ENCODE results near the gene APOBEC3G. TPM values are rescaled to one million over a fixed set of nuclear protein-coding genes. Genes with fewer than 3 reads are reported as not detected.
"Not testable (repeated sequence)": the region's sequence is repeated elsewhere in the genome, so short reads cannot be mapped to it uniquely, and the experiment has no call there.

APOBEC3G gene
- total and polyA plus RNA-seq, 2 donors (not counting 1 experiment from before 2014, with no cell fraction given): 94.2 to 96.6 TPM

- H3K4me3 ChIP-seq (ENCODE audit: control extremely low read depth in 1 of 5, extremely low read depth in 1 of 5, insufficient read depth in 1 of 5, low read depth in 2 of 5, low read length in 4 of 5): peak overlapping the region in 1 of 5 experiments; percentile 59
- CTCF ChIA-PET: interaction anchor here (0.6 to 1.5 kb wide), 3 partner anchors 36 to 278 kb away, joined by 4 read pairs; no protein-coding TSS in a partner anchor
- H3K79me2 ChIP-seq (ENCODE audit: control insufficient read depth, insufficient read depth, low read length): peaks cover 37% of the 10 kb centered on the region
- no peaks in the 10 kb centered on the region for H4K20me1 ChIP-seq (ENCODE audit: control insufficient read depth, insufficient read depth, low read length, poor library complexity, severe bottlenecking)
- peak overlapping the region; percentile 62 for H3K4me2 ChIP-seq (replicated peaks; ENCODE audit: low read depth, low read length, poor library complexity, severe bottlenecking)
- H3K36me3 ChIP-seq (replicated peaks in 1 of 2; ENCODE audit: control extremely low read depth in 1 of 2, control insufficient read depth in 1 of 2, extremely low read depth in 1 of 2, insufficient read depth in 2 of 2, low read length in 1 of 2): peaks cover 0 to 7% of the 10 kb centered on the region in 2 experiments
- H3K27ac Mint-ChIP-seq: peak overlapping the region; percentile 90
- peak overlapping the region; percentile 51 to 91 for H3K27ac ChIP-seq (ENCODE audit: low read length in 2 of 2)
- POLR2A ChIA-PET: no interaction called here
- H3K27me3 ChIP-seq (replicated peaks in 1 of 4; ENCODE audit: control extremely low read depth in 1 of 4, control insufficient read depth in 3 of 4, insufficient read depth in 4 of 4, low read length in 3 of 4): no peaks in the 10 kb centered on the region
- no peak for ATAC-seq (ENCODE audit: low read depth)
- DNase-seq: no peak
- H3K9me3 ChIP-seq (ENCODE audit: control extremely low read depth in 1 of 3, control insufficient read depth in 2 of 3, insufficient read depth in 1 of 3, low read length in 2 of 3): no peaks in the 10 kb centered on the region
- no peaks in the 10 kb centered on the region for H3K27me3 Mint-ChIP-seq
- peak overlapping the region; percentile 89 for H3K9ac ChIP-seq (ENCODE audit: low read length)
- intact Hi-C loops (cut with micrococcal nuclease): loop anchor here (1.0 to 2.0 kb wide), 2 partner anchors 25 to 27 kb away; partner anchors contain the start of gene APOBEC3C
- TF ChIP-seq CTCF (IDR thresholded peaks at IDR 0.05) (no peak), EZH2 (IDR thresholded peaks at IDR 0.05; ENCODE audit: borderline replicate concordance, insufficient read depth, low read depth, low read length, poor library complexity, severe bottlenecking) (no peak)
- 97% methylated on average over 12 of the region's 19 CpGs for WGBS (ENCODE audit: insufficient coverage)
- peak overlapping the region; percentile 60 for H2AFZ ChIP-seq (ENCODE audit: insufficient read depth, low read depth, low read length, poor library complexity, severe bottlenecking)
- peak overlapping the region; percentile 92 for H3K4me3 Mint-ChIP-seq
- H3K4me1 ChIP-seq (ENCODE audit: control insufficient read depth in 2 of 2, insufficient read depth in 2 of 2, low read length in 2 of 2): peaks cover 20 to 47% of the 10 kb centered on the region in 2 donors
- H3K9me3 Mint-ChIP-seq (ENCODE audit: insufficient read depth): no peaks in the 10 kb centered on the region
- H3K4me1 Mint-ChIP-seq: peaks cover 40% of the 10 kb centered on the region
Measured at GRCh38 chr22:39039306-39040126, 37.6 kb upstream of the APOBEC3G start.

GRCh38 chr22:39040155-39040537 is 36.9 kb upstream of the APOBEC3G start:
- H3K4me2 ChIP-seq (replicated peaks; ENCODE audit: low read depth, low read length, poor library complexity, severe bottlenecking): peak overlapping the region; percentile 62
- Mint-ChIP-seq H3K27ac (peak overlapping the region; percentile 90), H3K4me3 (peak overlapping the region; percentile 92), H3K4me1 (peaks cover 45% of the 10 kb centered on the region)
- H3K36me3 ChIP-seq (replicated peaks in 1 of 2; ENCODE audit: control extremely low read depth in 1 of 2, control insufficient read depth in 1 of 2, extremely low read depth in 1 of 2, insufficient read depth in 2 of 2, low read length in 1 of 2); H4K20me1 ChIP-seq (ENCODE audit: control insufficient read depth, insufficient read depth, low read length, poor library complexity, severe bottlenecking); H3K9me3 Mint-ChIP-seq (ENCODE audit: insufficient read depth); DNase-seq; ATAC-seq (ENCODE audit: low read depth); H3K9me3 ChIP-seq (ENCODE audit: control extremely low read depth in 1 of 3, control insufficient read depth in 2 of 3, insufficient read depth in 1 of 3, low read length in 2 of 3); H3K27me3 Mint-ChIP-seq; H3K27me3 ChIP-seq (replicated peaks in 1 of 4; ENCODE audit: control extremely low read depth in 1 of 4, control insufficient read depth in 3 of 4, insufficient read depth in 4 of 4, low read length in 3 of 4): not testable (repeated sequence)
- H3K79me2 ChIP-seq (ENCODE audit: control insufficient read depth, insufficient read depth, low read length): peaks cover 40% of the 10 kb centered on the region
- H3K27ac ChIP-seq (ENCODE audit: low read length in 2 of 2): peak overlapping the region; percentile 51 to 91
- CTCF ChIA-PET: interaction anchor here (0.6 to 1.5 kb wide), 2 partner anchors 66 to 278 kb away, joined by 4 read pairs; no protein-coding TSS in a partner anchor
- 74% methylated on average over 3 of the region's 14 CpGs for WGBS (ENCODE audit: insufficient coverage)
- peak overlapping the region in 4 of 5 experiments; percentile 59 to 91 (median 68) for H3K4me3 ChIP-seq (ENCODE audit: control extremely low read depth in 1 of 5, extremely low read depth in 1 of 5, insufficient read depth in 1 of 5, low read depth in 2 of 5, low read length in 4 of 5)
- H3K4me1 ChIP-seq (ENCODE audit: control insufficient read depth in 2 of 2, insufficient read depth in 2 of 2, low read length in 2 of 2): peaks cover 20 to 50% of the 10 kb centered on the region in 2 donors
- H2AFZ ChIP-seq (ENCODE audit: insufficient read depth, low read depth, low read length, poor library complexity, severe bottlenecking): peak overlapping the region; percentile 60
- intact Hi-C loops (cut with micrococcal nuclease): loop anchor here (1.0 to 2.0 kb wide), 2 partner anchors 25 to 26 kb away; partner anchors contain the start of gene APOBEC3C
- POLR2A ChIA-PET: interaction anchor here (0.6 kb wide), 1 partner anchor 33 kb away, joined by 3 read pairs; no protein-coding TSS in a partner anchor
- H3K9ac ChIP-seq (ENCODE audit: low read length): peak overlapping the region; percentile 89

- Histone ChIP-seq H3K79me2 (ENCODE audit: control insufficient read depth, insufficient read depth, low read length) (peaks cover 46% of the 10 kb centered on the region), H3K4me3 (ENCODE audit: control extremely low read depth in 1 of 5, extremely low read depth in 1 of 5, insufficient read depth in 1 of 5, low read depth in 2 of 5, low read length in 4 of 5) (peak within 1 kb of the TSS; percentile 55 to 91 (median 65)), H3K4me1 (ENCODE audit: control insufficient read depth in 2 of 2, insufficient read depth in 2 of 2, low read length in 2 of 2) (peaks cover 24 to 51% of the 10 kb centered on the region in 2 donors), H2AFZ (ENCODE audit: insufficient read depth, low read depth, low read length, poor library complexity, severe bottlenecking) (peak within 1 kb of the TSS; percentile 60), H3K4me2 (replicated peaks; ENCODE audit: low read depth, low read length, poor library complexity, severe bottlenecking) (peak within 1 kb of the TSS; percentile 89), H3K9ac (ENCODE audit: low read length) (peak within 1 kb of the TSS; percentile 89), H3K27ac (ENCODE audit: low read length in 2 of 2) (peak within 1 kb of the TSS; percentile 72 to 91), H3K36me3 (replicated peaks in 1 of 2; ENCODE audit: control extremely low read depth in 1 of 2, control insufficient read depth in 1 of 2, extremely low read depth in 1 of 2, insufficient read depth in 2 of 2, low read length in 1 of 2) (peaks cover 0 to 14% of the 10 kb centered on the region in 2 experiments)
- not testable (repeated sequence) for H3K27me3 ChIP-seq (replicated peaks in 1 of 4; ENCODE audit: control extremely low read depth in 1 of 4, control insufficient read depth in 3 of 4, insufficient read depth in 4 of 4, low read length in 3 of 4); H3K9me3 ChIP-seq (ENCODE audit: control extremely low read depth in 1 of 3, control insufficient read depth in 2 of 3, insufficient read depth in 1 of 3, low read length in 2 of 3); H4K20me1 ChIP-seq (ENCODE audit: control insufficient read depth, insufficient read depth, low read length, poor library complexity, severe bottlenecking); H3K27me3 Mint-ChIP-seq; H3K9me3 Mint-ChIP-seq (ENCODE audit: insufficient read depth)
- Mint-ChIP-seq H3K4me1 (peaks cover 51% of the 10 kb centered on the region), H3K4me3 (peak within 1 kb of the TSS; percentile 92), H3K27ac (peak within 1 kb of the TSS; percentile 96)
- intact Hi-C loops (cut with micrococcal nuclease): loop anchor here (1.0 to 2.0 kb wide), 2 partner anchors 26 kb away; partner anchors contain the start of gene APOBEC3C
- ATAC-seq (ENCODE audit: low read depth): peak; percentile 85
- ChIA-PET POLR2A (interaction anchor here (0.6 kb wide), 1 partner anchor 33 kb away, joined by 3 read pairs; no protein-coding TSS in a partner anchor), CTCF (interaction anchor here (1.5 kb wide), 1 partner anchor 67 kb away, joined by 4 read pairs; no protein-coding TSS in a partner anchor)
- WGBS (ENCODE audit: insufficient coverage): 0% methylated on average over 12 of the region's 21 CpGs
- DNase-seq: peak; percentile 56
Measured at GRCh38 chr22:39040538-39041296, 36.4 kb upstream of the APOBEC3G start, which contains the start of gene APOBEC3F. Gene APOBEC3F, plus strand, starts transcription at chr22:39040864. Its CDS starts 97 bp downstream, at chr22:39040961.
